GM12878 (cell line): ENCODE measurements around the gene KCND3. TPM values are rescaled to one million over a fixed set of nuclear protein-coding genes. Genes with fewer than 3 reads are reported as not detected.

Experiments
- ATF2 ChIP-seq: IDR thresholded peaks from 2 replicates; pipeline ENCODE4 v1.6.1; 2012; ENCODE audit warnings: low read length, inconsistent platforms
- BHLHE40 ChIP-seq, 2 experiments: fragments of 450-650 bp in 1 of 2; IDR thresholded peaks; 2 replicates each; pipeline ENCODE4 v1.6.1; 2011 to 2017; ENCODE audit warnings: low read depth in 2 of 2, borderline replicate concordance in 1 of 2, improper control_type of control experiment in 1 of 2, low read length in 1 of 2, mild to moderate bottlenecking in 1 of 2
- BMI1 ChIP-seq: fragments of 450-650 bp; IDR thresholded peaks from 2 replicates; pipeline ENCODE4 v1.6.1; 2016; ENCODE audit warnings: mild to moderate bottlenecking, moderate library complexity, borderline replicate concordance
- CBX5 ChIP-seq: sonication (generic); IDR thresholded peaks from 2 replicates; pipeline ENCODE4 v1.6.1; 2016; ENCODE audit warnings: low read depth, moderate library complexity, mild to moderate bottlenecking, inconsistent platforms
- E2F4 ChIP-seq: IDR thresholded peaks from 2 replicates; pipeline ENCODE4 v1.6.1; 2012; ENCODE audit warnings: low read depth, low read length, improper control_type of control experiment
- NBN ChIP-seq: fragments of 450-650 bp; IDR thresholded peaks from 2 replicates; pipeline ENCODE4 v1.6.1; 2016
- NKRF ChIP-seq: fragments of 450-650 bp; conservative IDR thresholded peaks from 2 replicates; pipeline ENCODE4 v1.6.1; 2017; ENCODE audit warnings: mild to moderate bottlenecking, moderate library complexity
- POLR2AphosphoS2 ChIP-seq: IDR thresholded peaks from 2 replicates; pipeline ENCODE4 v1.6.1; 2011; ENCODE audit warnings: low read depth, mild to moderate bottlenecking, low read length, improper control_type of control experiment, moderate library complexity
- POLR2AphosphoS5 ChIP-seq: IDR thresholded peaks from 2 replicates; pipeline ENCODE4 v1.6.1; 2011; ENCODE audit warnings: mild to moderate bottlenecking, low read length, inconsistent platforms
- RELA ChIP-seq: fragments of 450-650 bp; IDR thresholded peaks from 2 replicates; pipeline ENCODE4 v1.8.0; 2014; ENCODE audit warnings: borderline replicate concordance; ENCODE audit not compliant: partially characterized antibody
- SPI1 ChIP-seq: IDR thresholded peaks from 2 replicates; pipeline ENCODE4 v1.6.1; 2011; ENCODE audit warnings: low read depth, mild to moderate bottlenecking, low read length, moderate library complexity, borderline replicate concordance; ENCODE audit not compliant: insufficient read depth
- SRF ChIP-seq, 2 experiments: IDR thresholded peaks; 2 replicates each; pipeline ENCODE4 v1.6.1; 2011; ENCODE audit warnings: low read depth in 2 of 2, low read length in 2 of 2, mild to moderate bottlenecking in 1 of 2, moderate library complexity in 1 of 2
- STAT3 ChIP-seq: IDR thresholded peaks from 2 replicates; pipeline ENCODE4 v1.6.1; 2011; ENCODE audit warnings: low read depth, low read length, improper control_type of control experiment
- SUPT20H ChIP-seq: IDR thresholded peaks from 2 replicates; pipeline ENCODE4 v1.6.1; 2011; ENCODE audit warnings: low read depth, mild to moderate bottlenecking, low read length, moderate library complexity, borderline replicate concordance; ENCODE audit not compliant: control insufficient read depth
- TCF7 ChIP-seq: IDR thresholded peaks from 2 replicates; pipeline ENCODE4 v1.6.1; 2014; ENCODE audit warnings: antibody characterized with exemption, borderline replicate concordance
- YY1 ChIP-seq: IDR thresholded peaks from 2 replicates; pipeline ENCODE4 v1.6.1; 2011; ENCODE audit warnings: low read depth, mild to moderate bottlenecking, low read length
- ZBED1 ChIP-seq: IDR thresholded peaks from 2 replicates; pipeline ENCODE4 v1.6.1; 2016; ENCODE audit warnings: borderline replicate concordance
- polyA plus RNA-seq, 11 experiments: library from polyadenylated mRNA; depleted of rRNA in 4 of 11; unstranded in 6 of 11; stranded (reverse) in 5 of 11; fragments of >200 nt; fragmentation: Nextera tagmentation in 4 of 11; fragmentation: Illumina TruSeq in 1 of 11; extraction: Ambion mirVana in 4 of 11; extraction: Trizol in 1 of 11; gene quantifications; 1 replicate in 1 of 11; 2 replicates in 10 of 11; pipeline versions ENCODE4 v1.2.1 to v1.2.3, GENCODE V29; 2011 to 2016; ENCODE audit warnings: inconsistent platforms in 2 of 11, missing spikeins in 2 of 11, low read depth in 1 of 11
- total RNA-seq, 4 experiments: library from RNA; depleted of rRNA in 3 of 4; stranded (reverse); fragments of >200 nt in 3 of 4; fragmentation: Illumina TruSeq in 1 of 4; extraction: Trizol in 1 of 4; gene quantifications; 2 replicates each; pipeline versions ENCODE4 v1.2.1 to v1.2.3, GENCODE V29; 2013 to 2021
- TF ChIP-seq, protein P1 (sequence below): fragments of 450-650 bp; IDR thresholded peaks from 2 replicates; pipeline ENCODE4 v1.6.1; 2017; ENCODE audit warnings: low read depth, mild to moderate bottlenecking, moderate library complexity
- TF ChIP-seq, protein P2 (sequence below): fragments of 450-650 bp; IDR thresholded peaks from 2 replicates; pipeline ENCODE4 v1.6.1; 2017; ENCODE audit warnings: borderline replicate concordance

KCND3 gene
- total and polyA plus RNA-seq, 10 of the 15 experiments (the other 5 are each of a cell fraction or from before 2014, with no cell fraction given) = 0.02 TPM; not detected in 9

GRCh38 chr1:111739194-111739924 lies 250.1 kb downstream of the KCND3 start, which contains the start of gene INKA2 (continued):
- TF ChIP-seq, protein P1, sequence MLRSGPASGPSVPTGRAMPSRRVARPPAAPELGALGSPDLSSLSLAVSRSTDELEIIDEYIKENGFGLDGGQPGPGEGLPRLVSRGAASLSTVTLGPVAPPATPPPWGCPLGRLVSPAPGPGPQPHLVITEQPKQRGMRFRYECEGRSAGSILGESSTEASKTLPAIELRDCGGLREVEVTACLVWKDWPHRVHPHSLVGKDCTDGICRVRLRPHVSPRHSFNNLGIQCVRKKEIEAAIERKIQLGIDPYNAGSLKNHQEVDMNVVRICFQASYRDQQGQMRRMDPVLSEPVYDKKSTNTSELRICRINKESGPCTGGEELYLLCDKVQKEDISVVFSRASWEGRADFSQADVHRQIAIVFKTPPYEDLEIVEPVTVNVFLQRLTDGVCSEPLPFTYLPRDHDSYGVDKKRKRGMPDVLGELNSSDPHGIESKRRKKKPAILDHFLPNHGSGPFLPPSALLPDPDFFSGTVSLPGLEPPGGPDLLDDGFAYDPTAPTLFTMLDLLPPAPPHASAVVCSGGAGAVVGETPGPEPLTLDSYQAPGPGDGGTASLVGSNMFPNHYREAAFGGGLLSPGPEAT = peak; percentile 24; the same call in 1 of the 2 replicates
- TF ChIP-seq STAT3 (no peak), E2F4 (no peak), BMI1 (no peak), NBN (no peak), RELA (peak; percentile 7), NKRF (0 out of 2 replicates have a peak, but pooled peaks have one; percentile 52), SPI1 (no peak), SRF (IDR thresholded peaks at IDR 0.05; ENCODE audit: low read depth in 2 of 2, low read length in 2 of 2) (no peak), ZBED1 (no peak), YY1 (no peak), CBX5 (no peak), POLR2AphosphoS5 (no peak), POLR2AphosphoS2 (no peak), TCF7 (no peak), SUPT20H (no peak), BHLHE40 (IDR thresholded peaks at IDR 0.05; ENCODE audit: borderline replicate concordance in 1 of 2, low read depth in 2 of 2, low read length in 1 of 2) (peak; percentile 47 to 92; a peak in 3 of 4 replicates), ATF2 (no peak)
- TF ChIP-seq, protein P2, sequence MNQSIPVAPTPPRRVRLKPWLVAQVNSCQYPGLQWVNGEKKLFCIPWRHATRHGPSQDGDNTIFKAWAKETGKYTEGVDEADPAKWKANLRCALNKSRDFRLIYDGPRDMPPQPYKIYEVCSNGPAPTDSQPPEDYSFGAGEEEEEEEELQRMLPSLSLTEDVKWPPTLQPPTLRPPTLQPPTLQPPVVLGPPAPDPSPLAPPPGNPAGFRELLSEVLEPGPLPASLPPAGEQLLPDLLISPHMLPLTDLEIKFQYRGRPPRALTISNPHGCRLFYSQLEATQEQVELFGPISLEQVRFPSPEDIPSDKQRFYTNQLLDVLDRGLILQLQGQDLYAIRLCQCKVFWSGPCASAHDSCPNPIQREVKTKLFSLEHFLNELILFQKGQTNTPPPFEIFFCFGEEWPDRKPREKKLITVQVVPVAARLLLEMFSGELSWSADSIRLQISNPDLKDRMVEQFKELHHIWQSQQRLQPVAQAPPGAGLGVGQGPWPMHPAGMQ = no peak
